ENCODE measurements around the gene NCMAP. TPM values are rescaled to one million over a fixed set of nuclear protein-coding genes. Genes with fewer than 3 reads are reported as not detected.

NCMAP gene
- polyA plus RNA-seq, 1 of the 3 experiments (the other 2 are of a cell fraction) = not detected

DNA sequence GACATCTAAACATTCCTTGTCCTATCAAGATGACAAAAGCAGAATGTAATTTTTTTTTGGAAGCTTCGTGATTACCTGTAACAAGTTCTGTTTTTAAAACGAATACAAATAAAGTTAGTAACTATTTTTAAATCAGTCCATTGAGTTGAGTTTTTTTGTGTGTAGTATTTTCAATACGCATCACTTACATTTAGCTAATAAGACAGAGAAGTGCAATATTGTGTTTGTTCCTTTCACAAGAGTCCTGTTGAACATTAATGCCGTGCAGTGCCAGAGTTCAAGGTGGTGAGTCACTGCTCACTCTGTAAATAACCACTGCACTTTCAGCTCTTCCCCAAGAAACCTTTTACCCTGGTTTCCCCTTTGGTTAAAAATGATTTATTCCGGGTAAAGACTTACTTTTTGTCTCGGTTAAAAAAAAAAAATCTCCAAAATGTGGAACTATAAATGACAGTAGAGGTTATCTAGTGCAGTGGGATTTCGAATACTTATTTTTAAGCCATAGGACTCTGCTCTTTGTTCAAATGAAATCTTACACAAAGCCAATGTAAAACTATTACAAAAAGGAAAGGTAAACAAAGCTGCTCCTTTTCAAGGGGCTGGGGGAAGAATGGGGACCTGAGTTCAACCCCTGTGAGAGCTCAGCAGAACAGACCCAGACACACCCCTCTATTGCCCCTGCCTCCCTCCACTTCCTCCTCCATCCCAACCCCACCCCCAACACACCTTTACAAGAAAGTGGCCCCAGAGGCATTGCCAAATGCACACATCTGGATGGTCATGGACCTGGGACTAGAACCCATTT is 14.8 kb upstream of the NCMAP start:
- H2AFZ ChIP-seq (ENCODE audit: low read depth) = no peak overlapping the region
- no peaks in the 10 kb centered on the region for H3K9me3 ChIP-seq
- TF ChIP-seq NFIC (IDR thresholded peaks at IDR 0.05; ENCODE audit: borderline replicate concordance) (no peak), GABPA (IDR thresholded peaks at IDR 0.05; ENCODE audit: low read depth) (no peak), NRF1 (IDR thresholded peaks at IDR 0.05; ENCODE audit: low read depth, low read length) (no peak), FOSL2 (IDR thresholded peaks at IDR 0.05; ENCODE audit: borderline replicate concordance, low read depth) (peak; percentile 44; the same call in 1 of the 2 replicates), JUND (IDR thresholded peaks at IDR 0.05) (peak; percentile 50; the same call in 1 of the 2 replicates), RAD21 (IDR thresholded peaks at IDR 0.05; ENCODE audit: low read length) (no peak), SIN3A (IDR thresholded peaks at IDR 0.05; ENCODE audit: borderline replicate concordance, low read depth, low read length) (no peak), TCF12 (IDR thresholded peaks at IDR 0.05) (peak; percentile 18; the same call in 1 of the 2 replicates), EZH2phosphoT487 (IDR thresholded peaks at IDR 0.05; ENCODE audit: borderline replicate concordance, low read depth) (no peak), EP300 (IDR thresholded peaks at IDR 0.05; ENCODE audit: borderline replicate concordance in 1 of 2, low read depth in 1 of 2, low read length in 1 of 2) (no peak), RXRA (IDR thresholded peaks at IDR 0.05; ENCODE audit: borderline replicate concordance, low read depth) (no peak)
- TF ChIP-seq, protein P1, sequence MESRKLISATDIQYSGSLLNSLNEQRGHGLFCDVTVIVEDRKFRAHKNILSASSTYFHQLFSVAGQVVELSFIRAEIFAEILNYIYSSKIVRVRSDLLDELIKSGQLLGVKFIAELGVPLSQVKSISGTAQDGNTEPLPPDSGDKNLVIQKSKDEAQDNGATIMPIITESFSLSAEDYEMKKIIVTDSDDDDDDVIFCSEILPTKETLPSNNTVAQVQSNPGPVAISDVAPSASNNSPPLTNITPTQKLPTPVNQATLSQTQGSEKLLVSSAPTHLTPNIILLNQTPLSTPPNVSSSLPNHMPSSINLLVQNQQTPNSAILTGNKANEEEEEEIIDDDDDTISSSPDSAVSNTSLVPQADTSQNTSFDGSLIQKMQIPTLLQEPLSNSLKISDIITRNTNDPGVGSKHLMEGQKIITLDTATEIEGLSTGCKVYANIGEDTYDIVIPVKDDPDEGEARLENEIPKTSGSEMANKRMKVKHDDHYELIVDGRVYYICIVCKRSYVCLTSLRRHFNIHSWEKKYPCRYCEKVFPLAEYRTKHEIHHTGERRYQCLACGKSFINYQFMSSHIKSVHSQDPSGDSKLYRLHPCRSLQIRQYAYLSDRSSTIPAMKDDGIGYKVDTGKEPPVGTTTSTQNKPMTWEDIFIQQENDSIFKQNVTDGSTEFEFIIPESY (IDR thresholded peaks at IDR 0.05; ENCODE audit: borderline replicate concordance, low read depth) = no peak
- TF ChIP-seq, protein P2, sequence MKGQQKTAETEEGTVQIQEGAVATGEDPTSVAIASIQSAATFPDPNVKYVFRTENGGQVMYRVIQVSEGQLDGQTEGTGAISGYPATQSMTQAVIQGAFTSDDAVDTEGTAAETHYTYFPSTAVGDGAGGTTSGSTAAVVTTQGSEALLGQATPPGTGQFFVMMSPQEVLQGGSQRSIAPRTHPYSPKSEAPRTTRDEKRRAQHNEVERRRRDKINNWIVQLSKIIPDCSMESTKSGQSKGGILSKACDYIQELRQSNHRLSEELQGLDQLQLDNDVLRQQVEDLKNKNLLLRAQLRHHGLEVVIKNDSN (IDR thresholded peaks at IDR 0.05; ENCODE audit: borderline replicate concordance, low read depth) = no peak
- TF ChIP-seq, protein P3, sequence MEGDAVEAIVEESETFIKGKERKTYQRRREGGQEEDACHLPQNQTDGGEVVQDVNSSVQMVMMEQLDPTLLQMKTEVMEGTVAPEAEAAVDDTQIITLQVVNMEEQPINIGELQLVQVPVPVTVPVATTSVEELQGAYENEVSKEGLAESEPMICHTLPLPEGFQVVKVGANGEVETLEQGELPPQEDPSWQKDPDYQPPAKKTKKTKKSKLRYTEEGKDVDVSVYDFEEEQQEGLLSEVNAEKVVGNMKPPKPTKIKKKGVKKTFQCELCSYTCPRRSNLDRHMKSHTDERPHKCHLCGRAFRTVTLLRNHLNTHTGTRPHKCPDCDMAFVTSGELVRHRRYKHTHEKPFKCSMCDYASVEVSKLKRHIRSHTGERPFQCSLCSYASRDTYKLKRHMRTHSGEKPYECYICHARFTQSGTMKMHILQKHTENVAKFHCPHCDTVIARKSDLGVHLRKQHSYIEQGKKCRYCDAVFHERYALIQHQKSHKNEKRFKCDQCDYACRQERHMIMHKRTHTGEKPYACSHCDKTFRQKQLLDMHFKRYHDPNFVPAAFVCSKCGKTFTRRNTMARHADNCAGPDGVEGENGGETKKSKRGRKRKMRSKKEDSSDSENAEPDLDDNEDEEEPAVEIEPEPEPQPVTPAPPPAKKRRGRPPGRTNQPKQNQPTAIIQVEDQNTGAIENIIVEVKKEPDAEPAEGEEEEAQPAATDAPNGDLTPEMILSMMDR (IDR thresholded peaks at IDR 0.05) = no peak
- peaks cover 0 to 3% of the 10 kb centered on the region in 2 experiments; a peak in 1 of 4 replicates for H3K4me1 ChIP-seq (ENCODE audit: control insufficient read depth in 1 of 2, insufficient read depth in 2 of 2, low read depth in 1 of 2, low read length in 1 of 2)
- H3K36me3 ChIP-seq (replicated peaks in 1 of 2; ENCODE audit: control insufficient read depth in 1 of 2, insufficient read depth in 2 of 2, low read length in 1 of 2) = no peaks in the 10 kb centered on the region
- no peak overlapping the region for H3K4me2 ChIP-seq
- DNase-seq = no peak
- H3F3A ChIP-seq (replicated peaks; ENCODE audit: insufficient read depth) = peaks cover 9% of the 10 kb centered on the region
- no peaks in the 10 kb centered on the region for H3K79me2 ChIP-seq (ENCODE audit: insufficient read depth)
- ChIA-PET POLR2A (no interaction called here), CTCF (interaction anchor here (0.5 to 3.6 kb wide), 16 partner anchors 12 to 357 kb away, joined by 3 to 28 read pairs (median 4); no protein-coding TSS in a partner anchor)
- H3K27ac ChIP-seq (ENCODE audit: low read depth in 2 of 2, low read length in 1 of 2) = no peak overlapping the region
- H3K27me3 ChIP-seq (ENCODE audit: insufficient read depth) = no peaks in the 10 kb centered on the region
- H3K9me2 ChIP-seq = no peaks in the 10 kb centered on the region
- no peaks in the 10 kb centered on the region for H4K20me1 ChIP-seq (ENCODE audit: insufficient read depth)
- WGBS (ENCODE audit: low lambda C conversion rate) = 49% methylated on average over 7 of the region's 7 CpGs
- H3K4me3 ChIP-seq (ENCODE audit: low read depth in 2 of 2, low read length in 1 of 2) = no peak overlapping the region
- no peak overlapping the region for H3K9ac ChIP-seq

All from SK-N-SH (cell line).